GM12874 (cell line): ENCODE results near the gene VSTM2L.

ENCODE experiments used
- CTCF ChIP-seq: IDR thresholded peaks from 2 replicates; pipeline ENCODE4 v1.5.1; 2011; ENCODE audit warnings: low read depth, mild to moderate bottlenecking, control low read depth, low read length, moderate library complexity; ENCODE audit not compliant: insufficient read depth

Gene VSTM2L

GRCh38 chr20:37905671-37906613, 3.0 kb downstream of the VSTM2L start:
- TF ChIP-seq CTCF, result no peak

- TF ChIP-seq CTCF, result no peak
Measured at GRCh38 chr20:37907330-37907676, 4.4 kb downstream of the VSTM2L start.

- TF ChIP-seq CTCF, result no peak
Measured at GRCh38 chr20:37907677-37908401, 4.9 kb downstream of the VSTM2L start.

GRCh38 chr20:37911261-37911660, 8.3 kb downstream of the VSTM2L start:
- TF ChIP-seq CTCF, result no peak

GRCh38 chr20:37911838-37912281, 8.9 kb downstream of the VSTM2L start:
- TF ChIP-seq CTCF, result no peak

- no peak for TF ChIP-seq CTCF
Measured at GRCh38 chr20:37912874-37913273, 9.9 kb downstream of the VSTM2L start.

GRCh38 chr20:37913567-37914366, 10.8 kb downstream of the VSTM2L start:
- TF ChIP-seq CTCF, result no peak
